ENCODE results near the gene STEAP1.
"Not testable (repeated sequence)": the region's sequence is repeated elsewhere in the genome, so short reads cannot be mapped to it uniquely, and the experiment has no call there.

GRCh38 chr7:90157331-90157730 lies 3.1 kb downstream of the STEAP1 start:
- not testable (repeated sequence) for TF ChIP-seq POLR2AphosphoS5, EP300, CTCF, POLR2A (IDR thresholded peaks at IDR 0.05)

Data from suprapubic skin (tissue), 4 donors.